Measurements from ENCODE around the gene ERBB4.

Gene ERBB4

DNA sequence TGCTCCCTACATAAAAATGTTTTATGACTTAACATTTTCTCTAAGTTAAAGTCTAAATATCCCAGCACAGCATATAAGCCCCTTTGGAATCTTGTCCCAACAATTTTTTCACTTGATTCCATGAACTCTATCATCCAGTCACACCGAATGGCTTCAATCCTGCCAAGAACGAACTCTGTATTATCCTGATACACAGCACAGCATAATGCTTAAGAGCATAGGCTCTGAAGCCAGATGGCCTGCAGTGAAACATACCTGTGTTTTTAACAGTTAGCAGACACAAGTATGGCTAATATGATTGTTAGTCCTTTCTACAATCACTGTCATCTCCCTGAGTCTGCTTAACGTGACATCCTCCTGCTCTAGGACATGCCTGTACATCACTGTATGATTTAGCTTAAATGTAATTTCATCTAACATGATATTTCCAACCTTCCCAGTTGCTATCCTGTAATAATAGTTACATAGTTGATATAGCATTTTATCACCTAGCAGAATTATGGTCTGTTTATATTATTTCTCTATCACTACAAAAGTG is 669.5 kb downstream of the ERBB4 start:
- DNase-seq: no peak

DNA sequence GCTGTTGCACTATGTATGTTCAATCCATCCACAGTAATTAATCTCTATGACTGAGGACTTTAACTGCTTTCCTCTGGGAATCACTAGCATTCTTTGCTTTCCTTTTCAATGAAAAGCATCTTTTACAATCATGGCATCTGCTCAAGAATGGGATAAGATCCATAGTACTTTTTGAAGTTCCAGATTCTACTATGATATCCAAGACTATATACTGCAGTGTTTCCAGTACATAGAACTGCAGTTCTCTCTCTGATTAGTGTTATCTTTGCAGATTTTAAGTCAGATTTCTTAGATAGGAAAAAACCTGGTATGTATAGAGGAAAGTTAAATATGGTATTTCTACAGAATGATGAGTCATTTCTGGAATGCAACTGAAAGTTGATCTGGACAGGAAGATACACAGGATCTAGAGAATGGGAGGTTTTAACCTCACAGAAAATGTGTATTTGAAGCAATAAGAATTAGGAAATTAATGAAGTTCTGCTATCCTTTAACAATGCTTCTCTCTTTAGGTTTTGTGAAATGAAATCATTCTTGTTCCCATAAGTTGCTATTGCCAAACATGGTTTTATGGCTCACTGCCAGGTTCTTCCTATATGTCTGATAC is 670.7 kb downstream of the ERBB4 start:
- DNase-seq: no peak

DNA sequence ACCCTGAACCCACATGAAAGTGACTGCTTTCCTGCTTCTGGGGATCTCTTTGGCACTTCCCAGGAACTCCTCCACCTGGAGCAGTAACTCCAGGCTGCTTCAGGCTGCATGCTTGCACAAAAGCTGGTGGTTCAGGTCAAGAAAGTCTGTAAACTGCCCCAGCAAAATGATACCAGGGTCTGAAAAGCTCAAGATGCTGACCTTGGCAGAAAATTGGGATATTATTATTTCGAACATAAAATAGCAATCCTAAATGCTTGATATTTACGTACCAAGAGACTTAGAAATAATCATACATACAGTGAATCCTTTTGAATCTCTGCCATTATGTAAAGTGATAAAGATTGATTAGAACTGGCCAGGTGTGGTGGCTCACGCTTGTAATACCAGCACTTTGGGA is 674.3 kb downstream of the ERBB4 start:
- no peak for DNase-seq

DNA sequence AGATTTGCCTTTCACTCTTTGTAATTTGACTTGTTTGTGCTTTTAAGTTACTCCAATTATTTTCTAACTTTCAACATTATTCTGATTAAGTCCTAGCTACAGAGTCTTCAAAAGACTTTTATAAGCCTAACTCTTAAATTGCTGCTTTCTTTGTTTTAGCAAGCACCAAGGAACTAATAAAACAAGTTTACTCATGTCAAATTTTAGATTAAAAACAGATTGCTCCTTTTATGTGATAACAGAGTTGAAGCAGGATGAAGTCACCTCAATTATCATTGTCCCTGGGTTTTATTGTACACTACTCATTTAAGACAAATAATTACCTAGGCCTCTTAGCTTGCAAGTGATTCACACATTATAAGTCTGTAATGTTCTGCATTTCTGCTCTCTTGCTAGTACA is 678.4 kb downstream of the ERBB4 start:
- DNase-seq: peak; percentile 54

DNA sequence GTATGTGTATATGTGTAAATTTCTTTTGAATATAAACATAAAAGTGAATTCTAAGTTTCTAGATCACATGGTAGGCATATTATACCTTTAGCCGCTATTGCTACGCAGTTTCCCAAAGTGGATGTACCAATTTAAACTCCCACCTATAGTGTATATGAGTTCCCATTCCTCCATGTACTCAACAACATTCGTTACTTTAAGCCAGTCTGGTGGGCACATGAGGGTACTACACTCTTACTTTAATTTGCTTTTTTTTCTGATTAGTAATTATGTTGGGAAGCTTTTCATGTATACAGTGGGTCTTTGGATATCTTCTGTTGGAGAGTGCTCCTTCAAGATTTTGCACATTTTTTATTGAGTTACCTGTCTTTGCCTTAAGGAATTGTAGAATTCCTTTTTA is 683.8 kb downstream of the ERBB4 start:
- no peak for DNase-seq

DNA sequence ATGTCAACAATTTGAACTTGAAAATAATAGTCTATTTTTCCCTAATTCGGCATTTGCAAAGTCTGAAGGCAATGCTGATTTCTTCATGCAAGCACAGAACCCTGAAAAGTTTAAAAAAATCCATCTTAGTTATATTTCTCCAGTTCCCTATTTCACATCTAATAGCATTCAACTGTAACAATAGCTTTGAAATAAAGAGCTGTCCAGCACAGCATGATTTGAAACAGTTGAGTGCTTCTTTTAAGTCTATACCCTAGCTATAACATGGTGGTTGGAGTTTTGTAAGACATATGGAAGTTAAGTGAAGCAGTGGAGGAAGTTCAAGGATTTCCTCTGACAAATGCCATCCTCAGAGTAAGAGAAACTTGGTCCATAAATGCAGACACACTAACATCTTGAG is 691.9 kb downstream of the ERBB4 start:
- DNase-seq: no peak

DNA sequence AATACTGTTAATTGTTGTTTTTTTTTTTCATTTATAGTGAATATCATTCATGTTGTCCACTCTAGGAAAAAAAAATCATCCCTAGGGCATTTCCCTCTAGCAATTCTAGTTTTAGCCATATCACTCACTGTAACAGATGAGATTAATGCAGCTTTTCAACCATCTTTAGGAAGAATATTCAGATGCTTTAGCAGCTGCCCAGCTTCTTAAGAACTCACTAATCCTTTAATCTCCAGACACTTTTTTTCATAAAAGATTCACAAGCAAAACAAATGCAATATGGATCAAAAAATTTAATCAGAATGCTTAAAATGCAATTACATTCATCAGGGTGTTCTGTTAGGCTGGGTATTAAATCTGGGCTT is 692.6 kb downstream of the ERBB4 start:
- no peak for DNase-seq

DNA sequence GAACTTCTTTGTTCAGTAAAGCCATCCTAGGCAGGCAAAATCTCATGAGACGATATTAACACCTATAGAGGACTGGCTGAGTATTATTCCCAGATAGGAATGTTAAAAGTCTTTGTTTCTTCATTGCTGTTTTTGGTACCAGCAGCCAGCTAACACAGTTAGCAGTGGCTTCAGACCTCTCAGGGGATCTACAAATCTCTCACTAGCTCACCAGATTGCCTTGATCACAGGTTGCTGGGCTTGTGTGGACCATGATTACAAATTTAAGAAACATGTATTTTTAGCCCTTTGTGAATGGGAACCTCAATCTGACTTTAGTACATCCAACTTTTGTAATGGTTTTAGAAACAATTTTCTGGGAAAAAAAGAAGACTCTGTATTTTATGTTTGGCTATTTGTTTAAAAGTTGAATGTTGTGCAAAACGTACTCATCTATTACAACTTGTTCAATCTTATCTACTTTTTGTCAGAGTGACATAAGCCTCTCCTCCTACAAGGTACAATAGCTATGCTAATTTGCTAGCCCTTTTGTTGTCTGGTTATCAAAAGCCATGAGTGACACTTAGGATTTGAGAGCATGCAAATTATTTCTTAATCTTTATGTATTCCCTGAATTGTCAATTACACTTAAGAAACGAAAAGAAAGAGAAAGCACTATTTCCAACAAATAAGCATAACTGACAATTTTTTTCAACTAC is 693.1 kb downstream of the ERBB4 start:
- no peak for DNase-seq

DNA sequence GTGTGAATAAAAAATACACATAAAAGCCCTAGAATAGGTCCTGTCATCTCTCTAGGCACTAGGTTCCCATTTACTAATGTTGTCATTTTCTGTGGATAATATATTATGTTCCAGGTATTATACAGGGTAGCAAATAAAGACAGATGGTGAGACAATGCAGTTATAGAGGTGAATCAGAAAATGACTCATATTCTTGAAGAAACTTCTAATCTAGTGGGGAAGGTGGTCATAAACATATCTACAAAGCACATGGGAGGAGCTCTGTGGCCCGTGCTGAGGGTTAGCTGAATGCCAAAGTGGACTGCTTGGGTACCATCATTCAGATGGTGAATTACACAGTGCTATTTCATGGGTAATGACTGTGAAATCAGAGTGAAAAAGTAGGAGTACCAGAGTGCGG is 700.9 kb downstream of the ERBB4 start:
- DNase-seq: no peak

DNA sequence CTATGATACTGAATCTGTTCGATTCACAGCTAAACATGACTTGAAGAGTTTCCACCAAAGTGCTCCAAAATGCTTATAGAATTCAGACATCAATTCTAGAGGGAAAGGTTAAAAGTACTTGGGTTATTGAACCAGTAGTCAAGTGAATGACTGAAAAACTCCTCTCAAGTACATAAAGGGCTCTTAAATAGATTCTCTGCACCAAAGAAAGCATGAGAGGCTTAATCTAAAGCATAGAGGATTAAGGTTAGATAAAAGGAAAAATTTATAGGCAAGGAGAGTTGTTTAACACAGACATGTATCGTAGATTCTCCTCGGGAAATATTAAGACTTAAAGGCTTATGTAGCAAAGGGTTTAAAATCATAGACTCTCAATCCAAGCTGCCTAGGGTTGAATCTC is 701.4 kb downstream of the ERBB4 start:
- no peak for DNase-seq

DNA sequence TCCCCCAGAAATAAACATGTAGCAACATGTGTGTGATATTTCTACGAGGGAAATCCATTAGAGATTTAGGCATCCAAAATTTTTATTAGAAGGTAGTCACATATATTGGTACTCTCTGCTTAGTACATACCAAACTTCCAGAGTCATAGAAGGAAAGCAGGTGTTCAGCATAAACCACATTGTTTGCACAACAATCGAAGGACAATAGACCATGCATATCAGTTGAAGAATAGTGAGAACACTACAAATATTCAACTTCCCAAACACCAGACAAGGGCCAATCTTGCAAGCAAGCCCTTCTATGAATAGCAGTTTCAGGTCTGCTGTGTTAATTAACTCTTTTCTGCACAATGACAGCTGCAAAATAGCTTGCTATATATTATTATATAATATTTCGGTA is 702.2 kb downstream of the ERBB4 start:
- DNase-seq: peak; percentile 39

DNA sequence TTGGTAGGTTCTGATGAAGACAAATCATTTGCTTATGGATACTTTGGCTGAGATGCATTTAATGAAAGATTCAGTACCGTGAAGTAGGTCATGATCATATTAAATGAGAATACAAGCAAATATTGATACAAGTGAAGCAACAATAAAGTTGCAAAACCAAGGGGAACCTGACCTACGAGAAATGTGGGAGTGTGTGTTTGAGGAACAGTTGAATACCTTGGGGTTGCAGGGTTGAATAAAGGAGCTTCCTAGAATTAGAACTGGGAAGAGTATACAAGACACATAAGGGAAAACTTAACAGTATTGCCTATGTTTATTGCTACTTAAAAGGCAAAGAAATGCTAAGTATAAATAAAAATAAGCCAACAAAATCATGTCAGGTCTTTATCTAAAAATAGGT is 702.9 kb downstream of the ERBB4 start:
- DNase-seq: no peak

DNA sequence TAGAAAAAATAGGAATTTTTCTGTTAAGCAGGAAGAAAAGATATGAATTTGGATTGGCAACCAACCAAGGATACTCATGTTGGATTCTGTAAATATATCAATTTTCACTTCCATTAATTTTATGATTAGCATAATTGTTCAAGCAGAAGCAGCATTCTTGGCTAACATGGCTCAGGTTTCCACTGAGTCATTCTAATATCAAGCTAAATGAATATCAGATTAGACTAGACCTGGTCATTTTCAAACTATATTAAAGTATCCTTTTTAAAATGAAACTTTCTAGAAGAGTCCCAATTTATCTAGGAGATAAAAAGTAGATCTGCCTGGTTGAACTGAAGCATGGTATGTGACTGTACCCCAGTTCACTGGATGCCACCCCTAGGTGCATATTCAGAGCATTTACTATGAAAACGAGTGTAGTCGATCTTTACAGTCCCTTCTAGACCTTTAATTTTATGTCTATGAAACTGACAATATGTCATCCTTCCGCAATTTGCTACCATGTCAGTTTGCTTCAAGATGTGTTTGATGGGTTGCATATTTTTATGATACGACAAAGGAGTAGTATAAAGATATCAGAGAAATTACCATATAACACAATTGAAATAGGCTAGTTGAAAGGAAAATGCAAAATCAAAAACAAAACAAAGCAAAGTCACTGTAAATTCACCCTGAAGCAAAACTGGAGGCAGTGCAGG is 704.9 kb downstream of the ERBB4 start:
- DNase-seq: no peak

DNA sequence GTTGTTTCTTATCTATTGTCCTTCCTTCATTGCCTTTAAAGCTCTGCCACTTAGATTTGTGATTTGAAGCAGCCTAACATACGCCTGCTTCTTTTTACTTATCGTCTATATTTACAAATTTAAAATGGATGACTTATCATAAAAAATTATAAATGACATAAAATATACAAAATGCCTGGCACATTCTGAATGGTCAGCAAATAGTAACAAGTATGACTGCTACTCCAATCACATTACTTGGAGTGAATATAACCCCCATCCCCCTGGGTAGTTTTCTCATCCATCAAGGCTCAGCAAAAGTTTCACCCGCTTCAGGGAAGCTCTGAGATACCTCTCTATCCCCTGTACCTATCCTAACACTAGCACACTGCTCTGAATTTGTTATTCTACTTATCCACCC is 708.9 kb downstream of the ERBB4 start:
- DNase-seq: no peak

DNA sequence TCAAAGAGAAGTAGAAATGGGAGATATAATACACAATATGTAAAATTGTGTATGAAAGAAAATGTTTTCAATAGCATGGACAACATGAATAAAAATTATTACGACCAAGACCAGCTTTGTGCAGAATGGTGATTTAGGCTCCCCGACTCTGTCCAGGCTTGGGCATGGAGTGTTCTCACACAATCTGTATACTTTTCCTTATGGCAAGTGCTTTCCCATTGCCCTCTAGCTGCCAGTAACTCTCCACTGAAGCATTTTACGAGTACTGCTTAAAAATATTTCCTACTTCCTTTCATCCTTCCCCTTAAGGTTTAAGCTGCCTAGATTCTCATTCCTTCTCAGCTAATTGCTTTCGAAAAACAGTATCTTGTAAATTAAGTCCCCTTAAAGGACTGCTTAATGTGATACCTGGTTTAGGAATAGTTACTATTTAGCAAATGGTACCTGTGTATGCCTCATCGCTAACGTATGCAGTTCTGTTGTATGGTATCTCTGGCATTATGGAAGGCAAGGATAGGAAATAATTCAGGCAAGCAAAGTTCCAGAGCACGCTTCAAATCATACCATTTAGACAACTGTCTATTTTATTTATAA is 714.6 kb downstream of the ERBB4 start:
- no peak for DNase-seq

DNA sequence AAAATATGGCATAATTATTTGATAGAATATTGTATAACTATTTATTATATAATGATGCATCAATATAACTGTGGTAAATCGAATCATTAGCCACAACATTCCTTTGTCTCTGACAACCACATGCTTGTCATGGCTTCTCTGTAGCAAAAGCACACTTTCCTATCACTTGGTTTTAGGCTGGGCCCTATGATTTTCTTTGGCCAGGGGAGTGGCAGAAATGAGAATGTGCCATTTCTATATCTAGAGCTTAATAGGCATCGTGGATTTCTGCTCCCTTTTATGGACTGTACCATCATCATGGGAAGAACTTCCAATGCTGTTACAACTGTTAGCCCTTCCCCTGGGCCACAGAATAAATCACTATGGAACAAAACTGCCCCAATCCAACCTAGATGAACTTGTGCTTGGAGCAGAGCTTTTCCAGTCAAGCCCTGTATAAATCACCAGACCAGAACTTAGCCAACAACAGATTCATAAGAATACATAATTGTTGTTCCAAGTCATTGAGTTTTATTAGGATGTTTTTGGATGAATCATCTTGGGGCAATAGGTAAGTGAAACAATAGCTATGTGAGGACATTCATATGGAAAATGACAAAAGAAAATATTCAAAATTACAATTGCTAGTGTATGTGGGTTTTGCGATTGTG is 715.8 kb downstream of the ERBB4 start:
- DNase-seq: no peak

DNA sequence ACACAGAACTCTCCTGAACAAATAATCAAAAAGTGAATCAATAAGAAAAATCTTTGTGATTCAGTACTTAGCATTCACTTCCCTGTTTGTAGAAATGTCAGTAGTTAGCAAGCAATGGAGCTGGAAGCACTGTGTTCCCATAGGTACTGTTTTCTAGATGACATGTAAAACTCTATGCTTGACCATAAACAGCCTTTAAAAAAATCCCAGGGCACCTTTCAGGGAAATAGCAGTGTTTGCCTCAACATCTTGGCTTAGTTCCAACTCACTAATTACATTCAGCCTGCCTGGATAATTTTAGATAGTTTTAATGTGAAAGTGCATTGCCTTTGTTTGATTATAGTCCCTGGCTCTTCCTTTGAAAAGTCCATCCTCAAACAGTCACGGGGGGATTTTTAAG is 721.8 kb downstream of the ERBB4 start:
- peak; percentile 64 for DNase-seq

DNA sequence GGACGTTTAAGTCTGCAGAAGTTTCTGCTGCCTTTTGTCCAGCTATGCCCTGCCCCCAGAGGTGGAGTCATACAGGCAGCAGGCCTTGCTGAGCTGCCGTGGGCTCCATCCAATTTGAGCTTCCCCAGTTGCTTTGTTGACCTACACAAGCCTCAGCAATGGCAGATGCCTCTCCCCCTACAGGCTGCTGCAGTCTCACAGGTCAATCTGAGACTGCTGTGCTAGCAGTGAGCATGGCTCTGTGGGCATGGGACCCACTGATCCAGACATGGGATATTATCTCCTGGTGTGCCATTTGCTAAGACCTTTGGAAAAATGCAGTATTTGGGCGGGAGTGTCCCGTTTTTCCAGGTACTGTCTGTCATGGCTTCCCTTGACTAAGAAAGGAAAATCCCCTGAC is 726.0 kb downstream of the ERBB4 start:
- no peak for DNase-seq

DNA sequence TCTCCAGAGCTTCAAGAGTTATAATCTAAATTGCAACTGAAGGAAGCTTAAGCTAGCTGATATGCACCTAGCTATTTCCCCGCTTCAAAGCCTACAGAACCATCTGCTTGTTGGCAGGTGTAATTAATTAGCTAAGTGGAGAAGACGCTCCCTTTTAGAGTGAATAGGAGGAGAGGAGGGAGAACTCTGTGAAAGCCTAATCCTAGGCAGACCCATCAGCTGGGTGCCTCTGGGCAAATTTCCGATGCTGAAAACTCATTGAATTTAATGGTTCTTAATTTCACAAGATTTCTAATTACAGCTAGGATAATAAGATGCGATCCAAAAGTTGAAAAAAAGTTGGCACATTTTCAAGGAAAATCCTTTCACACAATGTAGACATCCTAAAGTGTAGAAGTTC is 735.9 kb downstream of the ERBB4 start:
- no peak for DNase-seq

DNA sequence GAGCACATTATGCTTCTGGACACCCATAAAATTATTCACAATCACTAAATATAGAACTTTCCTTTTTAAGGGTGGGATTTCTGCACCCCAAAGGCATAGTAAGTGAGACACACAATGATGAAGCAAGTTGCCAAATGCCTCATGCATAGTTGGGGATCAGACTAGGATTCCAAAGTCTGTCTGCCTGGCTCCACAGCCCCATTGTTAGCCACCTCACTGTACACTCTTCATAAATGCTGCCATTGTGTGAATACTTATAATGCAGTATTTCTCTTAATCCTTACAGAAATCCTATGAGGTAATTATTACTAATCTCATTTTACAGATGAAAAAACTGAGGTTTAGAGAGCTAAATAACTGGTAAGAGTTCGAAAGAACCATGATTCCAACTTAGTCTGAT is 738.6 kb downstream of the ERBB4 start:
- DNase-seq: no peak

DNA sequence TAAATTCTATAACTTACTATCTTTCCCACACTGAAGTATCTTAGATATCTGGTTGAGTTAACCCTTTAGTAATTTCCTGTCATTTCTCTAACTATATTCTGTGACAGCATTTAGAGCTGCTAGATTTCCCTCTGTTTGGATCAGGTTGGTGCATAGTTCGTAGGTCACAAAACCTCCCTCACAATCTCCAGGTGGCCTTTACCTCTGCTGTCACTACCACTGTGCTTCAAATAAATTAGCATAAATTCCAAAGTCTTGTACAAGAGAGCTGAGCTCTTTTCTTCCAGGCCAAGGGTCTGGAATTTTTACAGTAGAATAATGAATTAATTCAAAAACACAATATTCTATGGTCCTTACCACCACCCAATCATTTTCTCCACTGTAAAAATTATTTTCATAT is 739.7 kb downstream of the ERBB4 start:
- DNase-seq: no peak

DNA sequence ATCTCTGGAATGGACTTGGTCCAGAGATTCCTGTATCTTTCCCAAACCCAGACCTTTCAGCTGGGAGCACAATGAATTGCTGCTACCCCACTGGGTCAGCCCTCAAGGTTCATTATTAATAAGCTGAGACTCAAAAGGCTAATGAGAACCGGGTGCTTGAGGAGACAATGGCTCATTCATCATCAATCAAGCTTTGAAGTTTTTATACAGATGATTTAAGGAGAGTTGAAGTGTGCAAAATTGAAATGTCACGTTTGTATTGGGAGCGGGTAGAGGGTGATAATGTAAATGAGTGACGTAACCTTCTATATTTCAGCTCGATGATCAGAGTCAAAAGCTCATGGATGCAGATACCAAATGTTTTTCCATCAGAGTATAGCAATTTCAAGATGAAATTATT is 744.9 kb downstream of the ERBB4 start:
- DNase-seq: no peak

DNA sequence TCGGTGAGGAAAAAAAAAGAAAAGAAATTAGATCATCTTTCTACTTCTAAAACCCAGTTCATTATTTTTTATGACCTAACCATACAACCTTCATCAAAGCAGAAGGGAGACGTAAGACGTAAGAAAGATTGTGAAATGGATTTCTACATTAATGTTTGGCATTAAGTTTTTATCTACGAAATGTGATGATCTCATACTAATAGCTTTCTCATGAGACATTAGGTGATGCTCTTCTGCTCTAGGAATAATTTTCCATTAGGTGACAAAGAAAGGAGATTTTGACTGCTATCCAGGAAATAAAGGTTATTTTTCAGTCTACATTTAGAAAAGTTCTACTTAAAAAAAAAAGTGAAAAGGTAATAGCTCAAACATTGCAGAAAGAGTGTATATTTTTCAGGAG is 748.6 kb downstream of the ERBB4 start:
- no peak for DNase-seq

Measured in NCI-H1417 treated with DMSO at 0.1 percent for 48 hours (cell line).